ENCODE measurements around the gene PCDHGC5. TPM values are rescaled to one million over a fixed set of nuclear protein-coding genes. Genes with fewer than 3 reads are reported as not detected.

Gene PCDHGC5
- total and polyA plus RNA-seq, 9 of the 15 experiments (the other 6 are each of a cell fraction or from before 2014, with no cell fraction given), result not detected

- no peak for DNase-seq (ENCODE audit: extremely low read depth in 1 of 4, low spot score in 3 of 4)
- ChIA-PET POLR2A (interaction anchor here (1.1 to 1.4 kb wide), 3 partner anchors 9 to 168 kb away, joined by 3 read pairs; partner anchors contain the start of gene PCDHGC3), CTCF (ENCODE audit: low intra/inter-chr PET ratio) (no interaction called here)
- no peak for TF ChIP-seq MYC (IDR thresholded peaks at IDR 0.05; ENCODE audit: low read depth, low read length)
- no peak for TF ChIP-seq MYC (CRISPR knock-in tag; IDR thresholded peaks at IDR 0.05; ENCODE audit: borderline replicate concordance, low read depth)
- no peak for TF ChIP-seq DDX20 (tag; IDR thresholded peaks at IDR 0.05; ENCODE audit: low read depth)
- TF ChIP-seq SIRT6 (IDR thresholded peaks at IDR 0.05; ENCODE audit: low read depth, low read length), result no peak
- TF ChIP-seq MCM7 (IDR thresholded peaks at IDR 0.05), result no peak
- no peak for TF ChIP-seq EZH2 (IDR thresholded peaks at IDR 0.05; ENCODE audit: borderline replicate concordance, low read depth, low read length)
- TF ChIP-seq ZNF316 (IDR thresholded peaks at IDR 0.05), result no peak
- H3K9ac ChIP-seq (ENCODE audit: insufficient read depth in 1 of 2, low read depth in 2 of 2, low read length in 2 of 2), result peak within 1 kb of the TSS in 1 of 2 experiments; percentile 26; a peak in 1 of 4 replicates
- no peak within 1 kb of the TSS for H3K4me2 ChIP-seq (ENCODE audit: insufficient read depth, low read length)
- no peak for FAIRE-seq
- no peak within 1 kb of the TSS for H3K4me3 ChIP-seq
- no peaks in the 10 kb centered on the region for H3K79me2 ChIP-seq (ENCODE audit: control insufficient read depth, insufficient read depth, low read length)
- H3K27ac ChIP-seq (ENCODE audit: extremely low read depth, low read depth, low read length), result no peak within 1 kb of the TSS
- peaks cover 49 to 54% of the 10 kb centered on the region in 2 experiments for H3K27me3 ChIP-seq (ENCODE audit: control insufficient read depth in 2 of 2, insufficient read depth in 2 of 2, low read length in 2 of 2)
- H4K20me1 ChIP-seq (replicated peaks; ENCODE audit: control insufficient read depth, insufficient read depth, low read length), result no peaks in the 10 kb centered on the region
- no TSS peak for BruUV-seq (replicated peaks)
- intact Hi-C loops (cut with micrococcal nuclease) (no loop called here), in situ Hi-C loops (cut with MboI) (no loop called here)
- no peaks in the 10 kb centered on the region for H3K9me3 ChIP-seq (replicated peaks; ENCODE audit: control insufficient read depth, insufficient read depth, low read depth, low read length)
- 7% methylated on average over 36 of the region's 39 CpGs for WGBS (ENCODE audit: insufficient coverage, low coverage, missing lambda C conversion rate)
- no peaks in the 10 kb centered on the region for H3K36me3 ChIP-seq (ENCODE audit: control insufficient read depth, insufficient read depth, low read length)
- no peaks in the 10 kb centered on the region for H3K9me1 ChIP-seq (ENCODE audit: control insufficient read depth, insufficient read depth, low read length)
- no peak within 1 kb of the TSS for H2AFZ ChIP-seq (ENCODE audit: low read depth, low read length)
- peak; percentile 64 for ATAC-seq
- H3K4me1 ChIP-seq (replicated peaks in 1 of 2; ENCODE audit: control insufficient read depth in 2 of 2, insufficient read depth in 2 of 2, low read length in 2 of 2), result peaks cover 0 to 6% of the 10 kb centered on the region in 2 experiments; a peak in 2 of 5 replicates
These were observed 4.1 kb upstream of the PCDHGC5 start, which contains the start of gene PCDHGC4 for GRCh38 chr5:141484641-141485311. Gene PCDHGC4, plus strand, starts transcription at chr5:141485030. Its CDS starts 144 bp downstream, at chr5:141485174.

All from K562 (cell line).